ENCODE results near the gene RPS5. TPM values are rescaled to one million over a fixed set of nuclear protein-coding genes. Genes with fewer than 3 reads are reported as not detected.

The RPS5 gene
- total and polyA plus RNA-seq, 3 donors from 2014 or later: 437 to 1,004 (median 746) TPM

DNA sequence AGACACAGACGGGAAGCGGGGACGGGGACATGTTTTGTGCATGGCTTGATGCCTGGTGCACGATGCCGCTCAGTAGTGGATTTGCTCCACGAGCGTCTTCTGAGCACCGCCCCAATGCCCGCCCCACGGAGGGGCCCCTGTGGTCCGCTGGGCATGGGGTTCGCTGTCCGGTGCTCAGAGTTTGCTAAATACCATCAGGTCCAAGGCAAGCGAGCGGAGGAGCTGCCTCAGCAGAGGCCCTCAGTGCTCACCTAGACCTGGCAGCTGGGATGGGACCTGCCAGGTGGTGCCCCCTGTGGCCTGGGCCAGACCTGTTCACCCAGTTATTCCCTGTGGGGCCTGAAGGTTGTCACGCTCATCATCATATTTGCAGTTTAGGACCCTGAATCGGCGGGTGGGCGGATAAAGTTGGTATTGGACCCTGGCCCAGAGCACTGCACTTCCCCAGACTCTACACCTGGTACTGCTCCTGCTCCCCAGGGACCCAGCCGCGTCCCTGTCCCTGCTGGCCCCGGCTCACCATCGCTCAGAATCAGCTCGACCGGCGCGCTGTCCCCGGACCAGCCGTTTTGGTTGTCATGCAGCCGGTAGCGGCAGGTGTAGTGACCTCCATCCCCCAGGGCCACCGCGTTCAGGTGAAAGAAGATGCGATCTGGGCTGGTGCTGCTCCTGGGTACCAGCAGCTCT is 36.1 kb upstream of the RPS5 start:
- intact Hi-C loops (cut with DNase I; ENCODE audit: low total_unique reads): no loop called here
- Histone ChIP-seq H3K4me3 (peak overlapping the region in 1 of 2 donors; percentile 21), H3K36me3 (ENCODE audit: low read depth, missing control alignments) (no peaks in the 10 kb centered on the region), H3K9me3 (no peaks in the 10 kb centered on the region), H3K4me1 (peaks cover 13% of the 10 kb centered on the region), H3K27me3 (no peaks in the 10 kb centered on the region), H3K27ac (no peak overlapping the region)
- no peak for DNase-seq
- TF ChIP-seq, protein P1, sequence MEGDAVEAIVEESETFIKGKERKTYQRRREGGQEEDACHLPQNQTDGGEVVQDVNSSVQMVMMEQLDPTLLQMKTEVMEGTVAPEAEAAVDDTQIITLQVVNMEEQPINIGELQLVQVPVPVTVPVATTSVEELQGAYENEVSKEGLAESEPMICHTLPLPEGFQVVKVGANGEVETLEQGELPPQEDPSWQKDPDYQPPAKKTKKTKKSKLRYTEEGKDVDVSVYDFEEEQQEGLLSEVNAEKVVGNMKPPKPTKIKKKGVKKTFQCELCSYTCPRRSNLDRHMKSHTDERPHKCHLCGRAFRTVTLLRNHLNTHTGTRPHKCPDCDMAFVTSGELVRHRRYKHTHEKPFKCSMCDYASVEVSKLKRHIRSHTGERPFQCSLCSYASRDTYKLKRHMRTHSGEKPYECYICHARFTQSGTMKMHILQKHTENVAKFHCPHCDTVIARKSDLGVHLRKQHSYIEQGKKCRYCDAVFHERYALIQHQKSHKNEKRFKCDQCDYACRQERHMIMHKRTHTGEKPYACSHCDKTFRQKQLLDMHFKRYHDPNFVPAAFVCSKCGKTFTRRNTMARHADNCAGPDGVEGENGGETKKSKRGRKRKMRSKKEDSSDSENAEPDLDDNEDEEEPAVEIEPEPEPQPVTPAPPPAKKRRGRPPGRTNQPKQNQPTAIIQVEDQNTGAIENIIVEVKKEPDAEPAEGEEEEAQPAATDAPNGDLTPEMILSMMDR (IDR thresholded peaks at IDR 0.05): no peak
- no peak for TF ChIP-seq POLR2A (IDR thresholded peaks at IDR 0.05)
- 62 to 65% methylated on average over 16 to 34 of the region's 34 CpGs for WGBS, 2 donors

DNA sequence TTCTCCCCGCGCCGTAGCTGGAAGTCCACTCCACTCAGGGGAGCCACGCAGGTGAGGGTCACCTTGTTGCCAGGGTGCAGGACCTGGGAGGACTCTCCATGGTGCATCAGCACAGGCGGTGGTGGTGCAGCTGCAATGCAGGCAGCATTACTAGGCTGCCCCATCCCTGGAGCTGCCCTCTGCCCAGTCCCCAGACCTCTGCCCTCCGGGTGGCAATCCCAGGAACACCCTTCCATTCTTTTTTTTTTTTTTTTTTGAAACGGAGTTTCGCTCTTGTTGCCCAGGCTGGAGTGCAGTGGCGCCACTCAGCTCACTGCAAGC is 35.6 kb upstream of the RPS5 start:
- H3K4me3 ChIP-seq: no peak overlapping the region
- H3K27me3 ChIP-seq: no peaks in the 10 kb centered on the region

GRCh38 chr19:58351990-58352755 is 34.9 kb upstream of the RPS5 start:
- WGBS, 2 donors: 81 to 82% methylated on average over 20 to 23 of the region's 23 CpGs
- Histone ChIP-seq H3K36me3 (ENCODE audit: low read depth, missing control alignments) (no peaks in the 10 kb centered on the region), H3K4me1 (peaks cover 7% of the 10 kb centered on the region), H3K27me3 (no peaks in the 10 kb centered on the region), H3K27ac (no peak overlapping the region), H3K4me3 (no peak overlapping the region), H3K9me3 (no peaks in the 10 kb centered on the region)
- intact Hi-C loops (cut with DNase I; ENCODE audit: low total_unique reads): no loop called here
- no peak for TF ChIP-seq POLR2A (IDR thresholded peaks at IDR 0.05)
- TF ChIP-seq, protein P1 (IDR thresholded peaks at IDR 0.05): no peak
- DNase-seq: no peak

More for the DNA sequence above, 35.6 kb upstream of the RPS5 start:
- Histone ChIP-seq H3K27ac (no peak overlapping the region), H3K36me3 (ENCODE audit: low read depth, missing control alignments) (no peaks in the 10 kb centered on the region), H3K4me1 (peaks cover 13% of the 10 kb centered on the region), H3K9me3 (no peaks in the 10 kb centered on the region)
- TF ChIP-seq, protein P1 (IDR thresholded peaks at IDR 0.05): no peak
- no peak for TF ChIP-seq POLR2A (IDR thresholded peaks at IDR 0.05)
- intact Hi-C loops (cut with DNase I; ENCODE audit: low total_unique reads): no loop called here
- WGBS, 2 donors: 80 to 84% methylated on average over 8 to 9 of the region's 9 CpGs
- no peak for DNase-seq

DNA sequence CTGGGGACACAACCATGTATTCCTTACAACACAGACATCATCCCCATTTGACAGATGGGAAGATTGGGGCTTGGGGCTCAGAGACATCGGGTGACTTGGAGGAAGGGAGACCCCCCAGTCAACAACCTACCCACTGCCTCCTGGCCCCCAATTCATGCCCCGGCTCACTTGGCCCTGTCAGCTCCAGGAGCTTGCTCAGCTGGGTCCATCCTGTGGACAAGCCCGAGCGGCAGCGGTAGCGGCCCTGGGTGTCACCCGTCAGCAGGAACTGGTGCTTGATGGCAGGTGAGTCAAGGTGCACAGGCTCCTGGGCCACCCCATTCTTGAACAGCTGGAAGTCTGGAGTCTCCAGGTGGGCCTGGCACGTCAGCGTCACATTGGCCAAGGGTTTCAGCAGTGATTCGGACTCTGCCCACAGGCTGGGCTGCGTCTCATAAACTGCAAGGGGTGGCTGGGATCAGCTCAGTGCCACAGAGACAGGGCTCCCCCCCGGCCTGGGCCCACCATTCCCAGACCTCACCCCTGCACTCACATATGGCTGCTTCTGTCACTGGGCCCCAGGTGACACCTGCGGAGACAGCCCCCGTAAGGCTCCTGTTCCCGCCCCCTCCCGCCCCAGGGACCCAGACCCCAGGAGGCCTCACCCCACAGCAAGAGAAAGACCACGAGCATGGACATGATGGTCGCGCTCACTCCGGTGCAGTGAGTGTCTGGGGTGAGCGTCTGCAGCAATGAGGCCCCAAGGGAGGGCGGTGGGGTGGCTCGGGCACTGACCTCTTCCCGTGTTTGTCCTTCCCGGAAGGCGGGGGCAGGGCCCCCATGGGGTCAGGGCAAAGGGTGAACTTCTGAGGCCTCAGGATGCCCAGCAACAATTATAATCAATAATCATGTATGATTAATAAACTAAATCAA is 34.1 kb upstream of the RPS5 start, which contains the start of gene A1BG:
TSS of gene A1BG (minus strand) at position 733 of the 912 bp plus-strand sequence. CDS start at position 678, 55 bp downstream.
- intact Hi-C loops (cut with DNase I; ENCODE audit: low total_unique reads): no loop called here
- Histone ChIP-seq H3K27me3 (no peaks in the 10 kb centered on the region), H3K36me3 (ENCODE audit: low read depth, missing control alignments) (no peaks in the 10 kb centered on the region), H3K9me3 (no peaks in the 10 kb centered on the region), H3K4me3 (no peak within 1 kb of the TSS), H3K4me1 (peaks cover 7% of the 10 kb centered on the region), H3K27ac (no peak within 1 kb of the TSS)
- no peak for DNase-seq
- TF ChIP-seq, protein P1 (IDR thresholded peaks at IDR 0.05): no peak
- no peak for TF ChIP-seq POLR2A (IDR thresholded peaks at IDR 0.05)
- WGBS, 2 donors: 84 to 88% methylated on average over 10 to 26 of the region's 26 CpGs

All from testis (tissue), 3 donors.